PC-3 (cell line): ENCODE measurements around the gene PPP1R12B. TPM values are rescaled to one million over a fixed set of nuclear protein-coding genes. Genes with fewer than 3 reads are reported as not detected.
A peak's percentile ranks its signal among the peaks of the same experiment; 100 is the strongest.
"Not testable (repeated sequence)": the region's sequence is repeated elsewhere in the genome, so short reads cannot be mapped to it uniquely, and the experiment has no call there.

Experiments
- ATAC-seq: fragments of 200-7000 bp; cut with Tn5 transposase; 2 replicates; pipeline ENCODE4 v1.9.1; 2020; ENCODE audit warnings: mild to moderate bottlenecking, moderate library complexity
- BruUV-seq: library from RNA; stranded (reverse); fragments of 400-500 nt; replicated peaks from 2 replicates; lab custom pipeline; 2021; lab: Mats Ljungman, UMichigan
- CTCF ChIA-PET: fragments of 300-600 bp; sonication (Branson Sonifier 250); formaldehyde crosslinking; loops from one replicate; lab custom pipeline; 2022; ENCODE audit warnings: antibody characterized with exemption; lab: Charles Lee
- POLR2A ChIA-PET: fragments of 300-600 bp; sonication (Branson Sonifier 250); formaldehyde crosslinking; loops from one replicate; lab custom pipeline; 2022; ENCODE audit warnings: antibody characterized with exemption; ENCODE audit not compliant: unreplicated experiment; lab: Charles Lee
- DNase-seq: peaks from one replicate; pipeline ENCODE4 v3.0.0-alpha.2; 2015
- H2AFZ ChIP-seq: fragments of 300-600 bp; sonication (generic); 2 replicates; pipeline ENCODE4 v1.6.0; 2016; ENCODE audit warnings: antibody characterized with exemption, low read length
- H3F3A ChIP-seq: fragments of 300-600 bp; sonication (generic); one replicate; pipeline ENCODE4 v1.6.0; 2017; ENCODE audit warnings: antibody characterized with exemption, low read length, control low read depth, mild to moderate bottlenecking; ENCODE audit not compliant: unreplicated experiment
- H3K27ac ChIP-seq: fragments of 300-600 bp; sonication (generic); 2 replicates; pipeline ENCODE4 v1.5.1; 2016; ENCODE audit warnings: mild to moderate bottlenecking, low read length
- H3K27me3 ChIP-seq: fragments of 300-600 bp; sonication (generic); 2 replicates; pipeline ENCODE4 v1.6.1; 2016; ENCODE audit warnings: low read length, mixed read lengths
- H3K36me3 ChIP-seq: fragments of 300-600 bp; sonication (generic); 2 replicates; pipeline ENCODE4 v1.6.1; 2016; ENCODE audit warnings: low read depth, mixed run types, low read length, mixed read lengths
- H3K4me1 ChIP-seq: fragments of 300-600 bp; sonication (generic); 2 replicates; pipeline ENCODE4 v1.5.1; 2016; ENCODE audit warnings: low read length; ENCODE audit not compliant: insufficient read depth
- H3K4me2 ChIP-seq: fragments of 300-600 bp; sonication (generic); 2 replicates; pipeline ENCODE4 v1.6.0; 2016; ENCODE audit warnings: low read length
- H3K4me3 ChIP-seq: fragments of 300-600 bp; sonication (generic); 2 replicates; pipeline ENCODE4 v1.5.1; 2016; ENCODE audit warnings: mild to moderate bottlenecking, low read length, mixed read lengths
- H3K79me2 ChIP-seq: fragments of 300-600 bp; sonication (generic); 2 replicates; pipeline ENCODE4 v1.6.1; 2017; ENCODE audit warnings: low read length, mixed read lengths
- H3K9ac ChIP-seq: fragments of 300-600 bp; sonication (generic); 2 replicates; pipeline ENCODE4 v1.6.0; 2016; ENCODE audit warnings: mild to moderate bottlenecking, low read length
- H3K9me2 ChIP-seq: fragments of 300-600 bp; sonication (generic); replicated peaks from 2 replicates; pipeline ENCODE4 v1.6.1; 2016; ENCODE audit warnings: mixed run types, low read length, mixed read lengths
- H3K9me3 ChIP-seq: fragments of 300-600 bp; sonication (generic); 2 replicates; pipeline ENCODE4 v1.6.1; 2016; ENCODE audit warnings: low read length, mixed read lengths
- H4K20me1 ChIP-seq: fragments of 300-600 bp; sonication (generic); 2 replicates; pipeline ENCODE4 v1.6.1; 2016; ENCODE audit warnings: low read length, mixed read lengths
- CTCF ChIP-seq: fragments of 300-600 bp; sonication (generic); conservative IDR thresholded peaks from 2 replicates; pipeline ENCODE4 v1.5.1; 2017; ENCODE audit warnings: antibody characterized with exemption, low read depth, mild to moderate bottlenecking, low read length
- EZH2 ChIP-seq: fragments of 300-600 bp; sonication (generic); IDR thresholded peaks from one replicate; pipeline ENCODE4 v1.6.1; 2017; ENCODE audit warnings: antibody characterized with exemption, mild to moderate bottlenecking, low read length; ENCODE audit not compliant: unreplicated experiment
- EZH2phosphoT487 ChIP-seq: fragments of 300-600 bp; sonication (generic); IDR thresholded peaks from 2 replicates; pipeline ENCODE4 v1.6.1; 2018; ENCODE audit warnings: mild to moderate bottlenecking, antibody characterized with exemption, low read length, borderline replicate concordance
- intact Hi-C: fragments of 100-400 bp; cut with micrococcal nuclease; formaldehyde crosslinking; loops from 2 replicates; pipeline ENCODE4 v1.9.0; 2023
- total RNA-seq: library from RNA; depleted of rRNA; stranded (reverse); fragments of >200 nt; gene quantifications from 2 replicates; pipeline ENCODE4 v1.2.3, GENCODE V29; 2014

The PPP1R12B gene
- total RNA-seq, 1 experiment from 2014 or later = 2.0 TPM

- H4K20me1 ChIP-seq = no peaks in the 10 kb centered on the region
- H3K9me3 ChIP-seq = no peaks in the 10 kb centered on the region
- peak overlapping the region; percentile 98 for H3K4me3 ChIP-seq
- TF ChIP-seq CTCF (no peak), EZH2phosphoT487 (no peak), EZH2 (no peak)
- no peaks in the 10 kb centered on the region for H3K27me3 ChIP-seq
- H3F3A ChIP-seq = no peaks in the 10 kb centered on the region
- intact Hi-C loops = loop anchor here (2.0 to 10.0 kb wide), 2 partner anchors 255 to 371 kb away; no protein-coding TSS in a partner anchor
- CTCF ChIA-PET = no interaction called here
- ATAC-seq (peak; percentile 12), DNase-seq (peak; percentile 2)
- H3K9me2 ChIP-seq = no peaks in the 10 kb centered on the region
- 0 out of 2 replicates have a peak overlapping the region, but pooled peaks have one; percentile 34 for H3K27ac ChIP-seq
- H2AFZ ChIP-seq = peak overlapping the region; percentile 93
- POLR2A ChIA-PET = no interaction called here
- H3K4me1 ChIP-seq = 0 out of 2 replicates have a peak, but pooled peaks cover 9% of the 10 kb centered on the region
- BruUV-seq = no TSS peak
- peaks cover 49% of the 10 kb centered on the region for H3K79me2 ChIP-seq
- H3K4me2 ChIP-seq = peak overlapping the region; percentile 94
- H3K9ac ChIP-seq = peak overlapping the region; percentile 86
- no peaks in the 10 kb centered on the region for H3K36me3 ChIP-seq
Measured at GRCh38 chr1:202349206-202349928, 868 bp downstream of the PPP1R12B start.

GRCh38 chr1:202351725-202352124, 3.2 kb downstream of the PPP1R12B start:
- Histone ChIP-seq H3K4me3 (no peak overlapping the region), H3F3A (no peaks in the 10 kb centered on the region), H2AFZ (no peak overlapping the region), H3K79me2 (peaks cover 54% of the 10 kb centered on the region), H3K36me3 (no peaks in the 10 kb centered on the region), H3K4me1 (peaks cover 24% of the 10 kb centered on the region), H4K20me1 (no peaks in the 10 kb centered on the region), H3K9me2 (no peaks in the 10 kb centered on the region), H3K9me3 (no peaks in the 10 kb centered on the region), H3K9ac (no peak overlapping the region), H3K4me2 (no peak overlapping the region), H3K27ac (no peak overlapping the region), H3K27me3 (no peaks in the 10 kb centered on the region)
- TF ChIP-seq CTCF = no peak
- no peak for TF ChIP-seq EZH2phosphoT487
- no peak for TF ChIP-seq EZH2
- CTCF ChIA-PET = no interaction called here
- BruUV-seq = no TSS peak
- ATAC-seq = no peak
- intact Hi-C loops = no loop called here
- POLR2A ChIA-PET = no interaction called here
- DNase-seq = no peak

- H4K20me1 ChIP-seq, BruUV-seq, DNase-seq, H3K36me3 ChIP-seq, intact Hi-C loops, H3K27ac ChIP-seq, H3K27me3 ChIP-seq, H3K9me2 ChIP-seq, H3K4me2 ChIP-seq, H3K9ac ChIP-seq, POLR2A ChIA-PET, ATAC-seq, H2AFZ ChIP-seq, H3F3A ChIP-seq, H3K9me3 ChIP-seq, H3K4me3 ChIP-seq: not testable (repeated sequence)
- Histone ChIP-seq H3K79me2 (peaks cover 63% of the 10 kb centered on the region), H3K4me1 (peaks cover 24% of the 10 kb centered on the region)
- CTCF ChIA-PET = interaction anchor here (0.6 kb wide), 1 partner anchor 1350 kb away, joined by 4 read pairs; no protein-coding TSS in a partner anchor
Measured at GRCh38 chr1:202352583-202353197, 4.2 kb downstream of the PPP1R12B start.
